NCI-H1436 treated with DMSO at 0.1 percent for 48 hours (cell line): ENCODE data around the gene RANBP3L.
"Not testable (repeated sequence)": the region's sequence is repeated elsewhere in the genome, so short reads cannot be mapped to it uniquely, and the experiment has no call there.

Experiments
- DNase-seq: peaks from one replicate; lab custom pipeline; 2025; lab: John Stamatoyannopoulos, UW

The RANBP3L gene

DNA sequence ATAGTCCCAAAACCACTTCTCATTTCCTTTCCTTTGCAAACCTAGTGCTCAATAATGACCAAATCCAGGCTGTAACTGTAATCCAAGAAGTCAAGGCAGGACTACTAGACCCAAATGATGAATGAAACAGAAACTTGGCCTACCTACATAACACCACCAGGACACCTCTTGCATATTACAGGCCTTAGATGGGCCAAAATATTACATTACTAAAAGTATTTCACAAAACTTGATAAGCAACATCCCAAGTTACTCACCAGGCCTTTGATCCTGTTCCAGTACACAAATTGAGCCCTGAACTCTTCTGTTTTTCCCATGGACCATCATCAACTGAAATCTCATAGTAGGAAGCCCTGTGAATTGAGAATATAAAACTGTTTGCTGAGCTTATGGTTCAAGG is 94.8 kb downstream of the RANBP3L start:
- no peak for DNase-seq

DNA sequence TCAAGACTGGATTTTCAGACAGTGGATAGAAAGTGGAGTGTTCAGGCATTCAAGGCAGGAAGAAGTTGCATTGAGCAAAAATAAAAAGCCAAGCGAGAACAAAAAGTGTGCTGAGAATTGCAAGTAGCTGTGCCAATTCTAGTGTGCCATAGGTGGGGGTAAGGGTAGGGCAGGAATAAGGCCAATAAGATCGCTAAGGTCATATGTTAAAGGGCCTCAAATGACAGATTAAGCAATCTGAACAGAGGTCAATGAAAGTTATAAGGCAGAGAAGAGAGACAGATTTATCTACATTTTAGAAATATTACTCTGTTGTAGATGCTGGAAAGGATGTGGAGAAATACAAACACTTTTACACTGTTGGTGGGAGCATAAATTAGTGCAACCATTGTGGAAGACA is 96.4 kb downstream of the RANBP3L start:
- DNase-seq, result no peak

DNA sequence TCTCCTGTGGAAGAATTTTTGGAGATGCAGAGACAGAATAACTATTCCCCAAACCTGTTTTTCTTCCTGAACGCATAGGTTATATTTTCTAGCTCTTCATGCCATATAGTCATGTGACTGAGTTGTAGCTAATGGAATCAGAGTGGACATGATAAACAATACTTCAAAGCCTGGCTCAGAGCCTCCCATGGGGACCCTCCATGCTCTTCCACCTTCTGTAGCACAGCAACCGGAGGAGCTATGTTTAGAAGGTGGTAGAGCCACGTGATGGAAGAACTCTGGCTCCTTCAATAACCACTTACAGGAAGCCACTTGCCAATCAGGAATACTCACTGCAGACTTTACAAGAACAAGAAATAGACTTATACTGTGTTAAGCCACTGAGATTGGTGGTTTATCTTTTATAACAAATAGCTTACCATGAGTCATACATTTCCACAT is 99.2 kb downstream of the RANBP3L start:
- DNase-seq, result no peak

DNA sequence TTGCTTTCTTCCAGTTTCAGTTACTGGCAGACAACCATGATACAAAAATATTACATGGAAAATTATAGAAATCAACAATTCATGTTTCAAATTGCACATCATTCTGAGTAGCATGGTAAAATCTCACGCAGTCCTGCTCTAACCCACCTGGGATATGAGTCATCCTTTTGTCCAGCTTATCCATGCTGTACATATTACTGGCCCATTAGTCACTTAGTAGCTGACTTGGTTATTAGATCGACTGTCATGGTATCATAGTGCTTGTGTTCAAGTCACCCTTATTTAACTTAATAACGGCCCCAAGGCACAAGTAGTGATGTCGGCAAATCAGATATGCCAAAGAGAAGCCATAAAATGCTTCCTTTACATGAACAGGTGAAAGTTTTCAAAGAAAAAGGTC is 101.2 kb downstream of the RANBP3L start:
- DNase-seq, result no peak

DNA sequence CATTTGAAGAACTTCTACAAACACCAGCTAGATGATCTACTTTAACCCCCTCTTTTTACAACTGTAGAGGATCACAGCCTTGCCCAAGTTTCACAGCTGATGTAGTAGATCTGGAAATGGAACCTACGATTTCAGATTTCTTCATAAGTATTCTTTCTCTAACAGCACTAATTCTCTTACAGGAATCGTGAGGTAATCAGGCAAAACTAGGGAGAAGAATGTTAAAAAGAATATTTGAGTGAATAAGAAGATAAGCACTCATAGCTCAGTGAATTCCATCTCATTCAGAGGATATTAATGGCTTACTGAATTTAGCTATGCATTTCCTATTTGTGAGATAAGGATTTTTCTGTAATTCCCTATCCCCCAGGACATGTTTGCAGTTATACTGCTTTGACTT is 102.1 kb downstream of the RANBP3L start:
- DNase-seq, result no peak

DNA sequence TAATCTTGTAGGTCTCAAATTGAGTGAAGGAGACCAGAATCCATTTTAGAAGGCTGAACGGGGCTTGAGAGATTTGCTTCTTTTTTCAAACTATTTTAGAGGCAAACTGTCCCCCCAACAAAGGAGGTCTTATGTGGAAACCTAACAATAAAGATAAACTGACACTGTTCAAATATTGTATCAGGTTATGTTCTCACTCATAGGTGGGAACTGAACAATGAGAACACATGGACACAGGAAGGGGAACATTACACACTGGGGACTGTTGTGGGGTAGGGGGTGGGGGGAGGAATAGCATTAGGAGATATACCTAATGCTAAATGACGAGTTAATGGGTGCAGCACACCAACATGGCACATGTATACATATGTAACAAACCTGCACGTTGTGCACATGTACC is 102.9 kb downstream of the RANBP3L start:
- not testable (repeated sequence) for DNase-seq
